DND-41 (cell line): ENCODE results near the gene MBD2.
A peak's percentile ranks its signal among the peaks of the same experiment; 100 is the strongest.

Source experiments
- ATAC-seq: fragments of 200-7000 bp; cut with Tn5 transposase; 3 replicates; pipeline ENCODE4 v1.9.1; 2021; ENCODE audit warnings: low read depth; ENCODE audit not compliant: insufficient read depth
- DNase-seq: peaks from one replicate; pipeline ENCODE4 v3.0.0-alpha.2; 2020
- H2AFZ ChIP-seq: 2 replicates; pipeline ENCODE4 v1.6.0; 2012; ENCODE audit warnings: low read depth, low read length
- H3K27ac ChIP-seq: 2 replicates; pipeline ENCODE4 v1.5.1; 2012; ENCODE audit warnings: low read length, inconsistent platforms
- H3K27me3 ChIP-seq: fragments of 200-600 bp; sonication (generic); 2 replicates; pipeline ENCODE4 v1.6.0; 2012; ENCODE audit warnings: low read length, mild to moderate bottlenecking, inconsistent platforms; ENCODE audit not compliant: insufficient read depth, poor library complexity
- H3K36me3 ChIP-seq: 2 replicates; pipeline ENCODE4 v1.5.1; 2012; ENCODE audit warnings: low read length, inconsistent platforms; ENCODE audit not compliant: insufficient read depth
- H3K4me1 ChIP-seq: 2 replicates; pipeline ENCODE4 v1.5.1; 2012; ENCODE audit warnings: mild to moderate bottlenecking, low read length; ENCODE audit not compliant: insufficient read depth
- H3K4me2 ChIP-seq: 2 replicates; pipeline ENCODE4 v1.6.0; 2012; ENCODE audit warnings: mild to moderate bottlenecking, moderate library complexity, low read length, inconsistent platforms; ENCODE audit not compliant: insufficient read depth
- H3K4me3 ChIP-seq, 2 experiments: fragments of 200-600 bp in 1 of 2; shearing (Covaris generic) in 1 of 2; 2 replicates each; pipeline ENCODE4 v1.5.1; 2012 to 2016; ENCODE audit warnings: inconsistent platforms in 2 of 2, low read length in 2 of 2, mild to moderate bottlenecking in 2 of 2, low read depth in 1 of 2, moderate library complexity in 1 of 2
- H3K79me2 ChIP-seq: 2 replicates; pipeline ENCODE4 v1.6.0; 2012; ENCODE audit warnings: low read length, inconsistent platforms; ENCODE audit not compliant: insufficient read depth
- H3K9ac ChIP-seq: 2 replicates; pipeline ENCODE4 v1.6.0; 2012; ENCODE audit warnings: low read depth, mild to moderate bottlenecking, inconsistent platforms, low read length, moderate library complexity
- H3K9me3 ChIP-seq: 2 replicates; pipeline ENCODE4 v1.5.1; 2012; ENCODE audit warnings: low read length, moderate library complexity, mild to moderate bottlenecking, inconsistent platforms; ENCODE audit not compliant: insufficient read depth, severe bottlenecking
- H4K20me1 ChIP-seq: 2 replicates; pipeline ENCODE4 v1.6.0; 2012; ENCODE audit warnings: low read length; ENCODE audit not compliant: insufficient read depth
- CTCF ChIP-seq: IDR thresholded peaks from 2 replicates; pipeline ENCODE4 v1.5.1; 2012; ENCODE audit warnings: borderline replicate concordance, low read length, moderate library complexity, mild to moderate bottlenecking; ENCODE audit not compliant: poor library complexity, severe bottlenecking; ENCODE audit errors: extremely low read depth
- EZH2 ChIP-seq: IDR thresholded peaks from 3 replicates; pipeline ENCODE4 v1.6.1; 2012; ENCODE audit warnings: borderline replicate concordance, low read depth, mild to moderate bottlenecking, moderate library complexity, low read length, inconsistent platforms; ENCODE audit not compliant: severe bottlenecking

Gene MBD2

GRCh38 chr18:54224379-54225014, at the start of gene MBD2:
Gene MBD2 (minus strand): TSS chr18:54224669. CDS start chr18:54224559, 110 bp downstream.
- ATAC-seq (peak; percentile 92), DNase-seq (peak; percentile 96)
- H2AFZ ChIP-seq: peak within 1 kb of the TSS; percentile 87
- H3K4me3 ChIP-seq: peak within 1 kb of the TSS; percentile 50 to 79; a peak in 3 of 4 replicates
- H3K79me2 ChIP-seq: peaks cover 46% of the 10 kb centered on the region
- H3K27me3 ChIP-seq: no peaks in the 10 kb centered on the region
- H3K4me2 ChIP-seq: peak within 1 kb of the TSS; percentile 81
- H3K4me1 ChIP-seq: peaks cover 38% of the 10 kb centered on the region
- H3K36me3 ChIP-seq: no peaks in the 10 kb centered on the region
- TF ChIP-seq EZH2: no peak
- peak; percentile 43 for TF ChIP-seq CTCF
- H3K9me3 ChIP-seq: no peaks in the 10 kb centered on the region
- H3K9ac ChIP-seq: peak within 1 kb of the TSS; percentile 55
- H3K27ac ChIP-seq: peak within 1 kb of the TSS; percentile 77
- peaks cover 30% of the 10 kb centered on the region for H4K20me1 ChIP-seq

- ATAC-seq (peak; percentile 41), DNase-seq (no peak)
- Histone ChIP-seq H3K9me3 (no peaks in the 10 kb centered on the region), H3K27me3 (no peaks in the 10 kb centered on the region), H3K4me1 (peaks cover 23% of the 10 kb centered on the region), H3K79me2 (peaks cover 12% of the 10 kb centered on the region), H3K4me3 (peak overlapping the region; percentile 56 to 76), H3K27ac (peak overlapping the region; percentile 90), H3K36me3 (peaks cover 4% of the 10 kb centered on the region; the same call in 1 of the 2 replicates), H4K20me1 (no peaks in the 10 kb centered on the region), H3K4me2 (peak overlapping the region; percentile 95), H2AFZ (peak overlapping the region; percentile 94), H3K9ac (peak overlapping the region; percentile 88)
- TF ChIP-seq CTCF (peak; percentile 59), EZH2 (no peak)
Observed at GRCh38 chr18:54269893-54270844, 45.7 kb upstream of the MBD2 start.

GRCh38 chr18:54268751-54269150, 44.3 kb upstream of the MBD2 start:
- no peak for TF ChIP-seq CTCF
- TF ChIP-seq EZH2: no peak
- Histone ChIP-seq H3K27ac (peak overlapping the region; percentile 90), H3K9me3 (no peaks in the 10 kb centered on the region), H3K4me3 (peak overlapping the region in 1 of 2 experiments; percentile 76; a peak in 3 of 4 replicates), H3K36me3 (no peaks in the 10 kb centered on the region), H3K4me2 (peak overlapping the region; percentile 95), H3K4me1 (peaks cover 23% of the 10 kb centered on the region), H3K27me3 (no peaks in the 10 kb centered on the region), H4K20me1 (no peaks in the 10 kb centered on the region), H2AFZ (peak overlapping the region; percentile 94), H3K9ac (peak overlapping the region; percentile 88), H3K79me2 (peaks cover 12% of the 10 kb centered on the region)
- no peak for DNase-seq
- ATAC-seq: no peak
